ENCODE results near the gene TMEFF1. TPM values are rescaled to one million over a fixed set of nuclear protein-coding genes. Genes with fewer than 3 reads are reported as not detected.

The TMEFF1 gene, protein sequence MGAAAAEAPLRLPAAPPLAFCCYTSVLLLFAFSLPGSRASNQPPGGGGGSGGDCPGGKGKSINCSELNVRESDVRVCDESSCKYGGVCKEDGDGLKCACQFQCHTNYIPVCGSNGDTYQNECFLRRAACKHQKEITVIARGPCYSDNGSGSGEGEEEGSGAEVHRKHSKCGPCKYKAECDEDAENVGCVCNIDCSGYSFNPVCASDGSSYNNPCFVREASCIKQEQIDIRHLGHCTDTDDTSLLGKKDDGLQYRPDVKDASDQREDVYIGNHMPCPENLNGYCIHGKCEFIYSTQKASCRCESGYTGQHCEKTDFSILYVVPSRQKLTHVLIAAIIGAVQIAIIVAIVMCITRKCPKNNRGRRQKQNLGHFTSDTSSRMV
- 0.21 and 0.34 TPM in 2 replicates for total RNA-seq

DNA sequence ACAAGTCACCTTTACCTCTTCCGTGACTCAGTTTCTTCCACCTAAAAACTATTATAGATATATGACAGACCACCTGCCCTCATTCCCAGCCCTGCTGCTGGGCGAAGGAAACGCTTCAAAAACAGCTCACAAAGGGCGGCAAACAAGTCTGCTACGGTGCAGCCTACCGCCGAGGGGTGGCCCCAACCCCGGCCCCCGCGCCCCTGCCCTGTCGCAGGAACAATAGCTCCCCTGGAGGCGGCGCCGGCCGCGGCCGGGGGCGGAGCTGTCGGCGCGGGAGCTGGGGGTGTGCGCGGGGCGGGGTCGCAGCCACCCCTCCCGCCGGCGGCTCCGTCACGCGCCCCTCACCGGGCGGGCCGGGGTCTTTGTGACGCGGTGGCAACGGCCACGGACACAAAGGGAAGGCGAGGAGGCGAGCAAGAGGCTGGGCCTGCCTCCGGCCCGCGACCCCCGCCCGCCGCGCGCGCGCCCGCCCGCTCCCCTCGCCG lies at the start of gene TMEFF1:
TMEFF1 (plus strand) TSS at position 362 of the 488 bp plus-strand sequence. CDS start 396 bp downstream, outside the sequence.

DNA sequence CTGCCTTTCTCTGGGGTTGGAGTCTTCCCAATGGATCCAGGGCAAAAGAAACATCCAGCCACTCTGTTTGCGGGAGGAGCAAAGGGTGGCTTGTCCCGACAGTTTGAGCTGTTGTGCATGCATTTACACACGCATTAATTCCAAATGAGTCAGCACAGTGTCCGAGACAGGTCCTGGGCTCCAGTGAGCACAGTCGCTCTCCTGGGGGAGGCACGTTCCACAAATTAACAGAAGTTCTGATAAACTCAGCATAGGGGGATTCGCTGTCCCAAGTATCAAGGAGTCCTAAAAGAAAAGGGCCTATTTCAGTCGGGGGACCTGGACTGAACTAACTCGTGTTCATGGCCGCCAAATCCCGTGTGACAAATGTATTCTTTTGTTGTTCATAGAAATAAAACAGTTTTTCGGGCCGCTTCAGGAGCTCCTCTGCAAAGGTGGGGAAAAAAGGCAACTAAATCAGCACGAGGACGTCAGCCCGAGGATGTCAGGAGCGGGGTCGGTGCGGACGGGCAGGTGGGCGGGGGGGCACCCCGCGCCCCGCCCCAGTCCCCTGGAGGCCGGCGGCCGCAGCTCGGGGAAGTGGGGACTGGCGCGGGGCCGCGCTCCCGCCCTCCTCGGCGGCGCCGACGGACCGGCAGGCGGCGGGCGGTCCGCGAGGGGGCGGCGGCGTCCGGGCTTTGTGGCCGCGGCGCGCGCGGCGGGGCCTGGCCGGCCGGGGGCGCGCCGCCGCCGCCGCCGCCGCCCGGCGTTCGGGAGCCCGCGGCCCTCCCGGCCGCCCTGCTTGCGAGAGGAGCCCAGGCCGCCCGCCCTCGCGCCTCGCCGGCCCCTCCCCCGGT lies 46.2 kb upstream of the TMEFF1 start, which contains the start of gene MSANTD3:
MSANTD3 (plus strand) TSS at position 614 of the 836 bp plus-strand sequence. CDS start 14,796 bp downstream, outside the sequence.

DNA sequence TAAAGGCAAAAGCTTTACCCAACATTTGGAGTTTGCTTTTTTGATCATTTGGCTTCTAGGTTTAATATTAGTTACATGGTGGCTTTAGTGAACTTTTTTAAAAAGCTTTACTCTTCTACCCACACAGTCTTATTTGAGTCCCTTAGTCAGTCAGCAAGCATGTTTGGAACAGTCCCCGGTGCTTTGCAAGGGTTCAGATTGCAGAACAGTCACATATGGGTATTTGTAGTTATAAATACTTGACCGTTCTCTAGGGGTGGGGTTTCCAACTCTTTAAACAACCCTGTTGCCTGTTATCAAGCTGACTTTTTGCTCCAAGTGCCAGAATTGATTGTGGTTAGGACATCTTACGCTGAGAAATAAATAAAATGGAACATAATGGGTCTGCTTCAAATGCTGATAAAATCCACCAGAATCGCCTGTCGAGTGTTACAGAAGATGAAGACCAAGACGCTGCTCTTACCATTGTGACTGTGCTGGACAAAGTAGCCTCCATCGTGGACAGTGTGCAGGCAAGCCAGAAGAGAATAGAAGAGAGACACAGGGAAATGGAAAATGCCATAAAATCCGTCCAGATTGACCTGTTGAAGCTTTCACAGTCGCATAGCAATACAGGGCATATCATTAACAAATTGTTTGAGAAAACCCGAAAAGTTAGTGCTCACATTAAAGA lies 105.0 kb downstream of the TMEFF1 start, which contains the start of gene CAVIN4:
CAVIN4 (plus strand) TSS at position 304 of the 673 bp plus-strand sequence; CDS start at position 369, 65 bp downstream.

Other genes starting within 250 kb of the TMEFF1 start
- gene TEX10, start 120.2 kb upstream of the TMEFF1 start, total RNA-seq, result 29.0 and 34.9 TPM in 2 replicates
- 31.8 and 39.2 TPM in 2 replicates for gene MSANTD3, start 46.0 kb upstream of the TMEFF1 start, total RNA-seq
- gene CAVIN4, start 104.9 kb downstream of the TMEFF1 start, total RNA-seq, result 0.34 and 0.43 TPM in 2 replicates